Erythroblast (primary cell): ENCODE results near the gene CACNG8.

ENCODE experiments used
- GATA1 ChIP-seq: IDR thresholded peaks from 2 replicates; pipeline ENCODE4 v1.6.1; 2011; ENCODE audit warnings: low read depth, mild to moderate bottlenecking, control low read depth, low read length, moderate library complexity
- POLR2A ChIP-seq: IDR thresholded peaks from 2 replicates; pipeline ENCODE4 v1.6.1; 2011; ENCODE audit warnings: mild to moderate bottlenecking, low read length

DNA sequence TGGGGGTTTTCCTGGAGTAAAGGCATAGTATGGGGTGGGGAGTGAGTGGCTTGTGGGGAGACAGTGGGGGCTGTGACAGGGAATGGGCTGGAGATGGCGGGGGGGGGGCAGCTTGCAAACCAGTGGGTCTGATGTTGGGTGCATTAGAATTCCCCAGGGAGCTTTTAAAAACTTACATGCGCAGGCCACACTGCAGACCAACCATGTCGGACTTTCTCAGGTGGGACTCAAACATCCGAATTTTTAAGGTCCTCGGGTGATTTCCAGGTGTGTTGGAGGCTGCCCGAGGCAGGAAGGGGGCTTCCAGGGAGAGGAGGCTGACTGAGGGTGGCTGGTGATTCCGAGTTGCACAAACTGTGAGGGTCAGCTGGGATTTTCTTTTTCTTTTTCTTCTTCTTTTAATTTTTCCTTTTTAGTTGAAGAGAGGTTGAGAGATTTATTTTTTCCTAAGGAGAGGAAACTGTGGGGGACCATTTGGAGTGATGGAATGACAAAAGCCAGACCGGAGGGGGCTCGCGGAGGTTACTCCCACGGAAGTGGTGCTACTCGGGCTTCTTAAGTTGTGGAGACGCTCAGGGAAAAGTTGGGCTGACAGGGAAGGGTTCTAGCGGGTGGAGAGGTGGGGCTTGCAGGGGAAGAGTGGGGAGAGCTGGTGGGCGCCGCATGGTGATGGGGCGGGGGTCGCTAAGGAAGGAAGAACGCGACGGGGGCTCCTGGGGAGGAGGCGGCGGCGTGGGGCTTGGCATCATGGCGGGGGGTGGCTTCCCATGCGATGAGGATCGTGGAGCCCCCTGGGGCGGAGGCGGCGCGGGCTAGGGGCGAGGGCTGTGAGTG is 997 bp upstream of the CACNG8 start:
- TF ChIP-seq POLR2A: no peak
- no peak for TF ChIP-seq GATA1
